K562 (cell line): ENCODE results near the gene PTTG1IP. TPM values are rescaled to one million over a fixed set of nuclear protein-coding genes. Genes with fewer than 3 reads are reported as not detected.
A peak's percentile ranks its signal among the peaks of the same experiment; 100 is the strongest.

Experiments used
- ATAC-seq: fragments of 200-7000 bp; cut with Tn5 transposase; 3 replicates; pipeline ENCODE4 v1.9.1; 2020; ENCODE audit warnings: moderate library complexity
- BruUV-seq: library from RNA; stranded (reverse); fragments of 400-500 nt; replicated peaks from 2 replicates; lab custom pipeline; 2021; lab: Mats Ljungman, UMichigan
- CTCF ChIA-PET: fragments of 300-600 bp; formaldehyde crosslinking; extraction: SDS; loops from one replicate; lab custom pipeline; 2021; ENCODE audit warnings: low intra/inter-chr PET ratio; lab: Yijun Ruan, JAX
- POLR2A ChIA-PET: fragments of 300-600, 350-650 bp; sonication (Branson Sonifier 250); formaldehyde crosslinking; extraction: SDS; loops from one replicate; lab custom pipeline; 2021; ENCODE audit warnings: antibody characterized with exemption, inconsistent platforms; lab: Yijun Ruan, JAX
- DNase-seq, 4 experiments: peaks; one replicate each; pipeline versions ENCODE4 v3.0.0 to v3.0.0-alpha.2; 2011 to 2018; ENCODE audit warnings: low spot score in 3 of 4, mixed read lengths in 3 of 4; ENCODE audit errors: extremely low read depth in 1 of 4
- FAIRE-seq: peaks from 2 replicates; lab custom pipeline; 2011; peaks lifted over from hg19 to GRCh38; lab: Jason Lieb, UNC
- H2AFZ ChIP-seq: 2 replicates; pipeline ENCODE4 v1.6.0; 2011; ENCODE audit warnings: low read depth, low read length, control low read depth, inconsistent platforms
- H3K27ac ChIP-seq: fragments of 200-600 bp; 3 replicates; pipeline ENCODE4 v1.8.0; 2011; ENCODE audit warnings: low read depth, mild to moderate bottlenecking, control low read depth, inconsistent platforms, low read length, moderate library complexity, mixed read lengths; ENCODE audit errors: extremely low read depth
- H3K27me3 ChIP-seq, 2 experiments: fragments of 300-600 bp in 1 of 2; 2 replicates in 1 of 2; 3 replicates in 1 of 2; pipeline versions ENCODE4 v1.6.0 to v1.8.0; 2011; ENCODE audit warnings: inconsistent platforms in 2 of 2, low read length in 2 of 2, mild to moderate bottlenecking in 1 of 2, mixed read lengths in 1 of 2, moderate library complexity in 1 of 2; ENCODE audit not compliant: control insufficient read depth in 2 of 2, insufficient read depth in 2 of 2
- H3K36me3 ChIP-seq: fragments of 300-600 bp; 3 replicates; pipeline ENCODE4 v1.8.0; 2011; ENCODE audit warnings: mild to moderate bottlenecking, low read length, inconsistent platforms; ENCODE audit not compliant: control insufficient read depth, insufficient read depth
- H3K4me1 ChIP-seq, 2 experiments: fragments of 200-600 bp in 1 of 2; replicated peaks in 1 of 2; 2 replicates in 1 of 2; 3 replicates in 1 of 2; pipeline versions ENCODE4 v1.5.1 to v1.8.0; 2011; ENCODE audit warnings: inconsistent platforms in 2 of 2, low read length in 2 of 2, mild to moderate bottlenecking in 1 of 2, mixed read lengths in 1 of 2, moderate library complexity in 1 of 2; ENCODE audit not compliant: control insufficient read depth in 2 of 2, insufficient read depth in 2 of 2
- H3K4me2 ChIP-seq: 2 replicates; pipeline ENCODE4 v1.6.1; 2011; ENCODE audit warnings: low read length, control low read depth, inconsistent platforms, mixed read lengths; ENCODE audit not compliant: insufficient read depth
- H3K4me3 ChIP-seq: fragments of 200-600 bp; sonication (generic), shearing (Covaris generic); 2 replicates; pipeline ENCODE4 v1.5.1; 2016; ENCODE audit warnings: control low read depth, inconsistent platforms
- H3K79me2 ChIP-seq: fragments of 200-600 bp; 3 replicates; pipeline ENCODE4 v1.8.0; 2011; ENCODE audit warnings: low read length, inconsistent platforms; ENCODE audit not compliant: control insufficient read depth, insufficient read depth
- H3K9ac ChIP-seq, 2 experiments: 2 replicates each; pipeline versions ENCODE4 v1.6.0 to v1.6.1; 2011; ENCODE audit warnings: low read depth in 2 of 2, low read length in 2 of 2, control low read depth in 1 of 2, inconsistent platforms in 1 of 2, mild to moderate bottlenecking in 1 of 2, mixed read lengths in 1 of 2; ENCODE audit not compliant: insufficient read depth in 1 of 2
- H3K9me1 ChIP-seq: one replicate; pipeline ENCODE4 v1.6.0; 2011; ENCODE audit warnings: inconsistent platforms, mild to moderate bottlenecking, low read length, moderate library complexity; ENCODE audit not compliant: control insufficient read depth, insufficient read depth
- H3K9me3 ChIP-seq: replicated peaks from 2 replicates; pipeline ENCODE4 v1.5.1; 2011; ENCODE audit warnings: low read depth, low read length, inconsistent platforms; ENCODE audit not compliant: control insufficient read depth, insufficient read depth
- H4K20me1 ChIP-seq: replicated peaks from 2 replicates; pipeline ENCODE4 v1.6.1; 2011; ENCODE audit warnings: low read length, inconsistent platforms, mixed read lengths; ENCODE audit not compliant: control insufficient read depth, insufficient read depth
- CBFA2T2 ChIP-seq: fragments of 450-650 bp; conservative IDR thresholded peaks from 2 replicates; pipeline ENCODE4 v1.6.1; 2017; ENCODE audit warnings: mild to moderate bottlenecking
- HDAC1 ChIP-seq, 2 experiments: fragments of 450-650 bp; IDR thresholded peaks; 2 replicates each; pipeline ENCODE4 v1.6.1; 2016 to 2017; ENCODE audit warnings: inconsistent platforms in 1 of 2, mild to moderate bottlenecking in 1 of 2, moderate library complexity in 1 of 2
- NFXL1 ChIP-seq: fragments of 450-650 bp; formaldehyde crosslinking; IDR thresholded peaks from 2 replicates; pipeline ENCODE4 v1.4.0; 2021; ENCODE audit warnings: mild to moderate bottlenecking
- ZNF583 ChIP-seq: fragments of 250-450 bp; sonication (Bioruptor Pico); IDR thresholded peaks from 2 replicates; pipeline ENCODE4 v1.4.0; 2020
- WGBS: fragments of 100-300 bp; shearing (Covaris generic); methylation state at CpG from one replicate; pipeline ENCODE4 v1.1.6; 2016; ENCODE audit warnings: low coverage, mixed read lengths; ENCODE audit not compliant: insufficient coverage; ENCODE audit errors: missing lambda C conversion rate; 5-methylcytosine and 5-hydroxymethylcytosine counted together
- in situ Hi-C: fragments of 300-500 bp; cut with MboI; formaldehyde crosslinking; loops from 4 replicates; pipeline ENCODE4 v1.15.0; 2018; ENCODE audit warnings: inconsistent platforms, mixed read lengths
- intact Hi-C: fragments of 100-400 bp; cut with micrococcal nuclease; formaldehyde crosslinking; loops from 2 replicates; pipeline ENCODE4 v1.14.2; 2022
- polyA plus RNA-seq, 8 experiments: library from polyadenylated mRNA; depleted of rRNA in 4 of 8; stranded (reverse) in 5 of 8; unstranded in 3 of 8; fragments of >200 nt; fragmentation: Nextera tagmentation in 2 of 8; fragmentation: Illumina TruSeq in 1 of 8; extraction: Ambion mirVana in 2 of 8; extraction: Trizol in 1 of 8; gene quantifications; 2 replicates each; pipeline versions ENCODE4 v1.2.1 to v1.2.3, GENCODE V29; 2011 to 2014; ENCODE audit warnings: inconsistent platforms in 1 of 8, missing spikeins in 1 of 8
- total RNA-seq, 7 experiments: library from RNA; depleted of rRNA in 6 of 7; stranded (reverse); fragments of >200 nt in 6 of 7; fragmentation: Illumina TruSeq in 2 of 7; extraction: Trizol in 2 of 7; gene quantifications; 2 replicates each; pipeline versions ENCODE4 v1.2.1 to v1.2.3, GENCODE V29; 2011 to 2021; ENCODE audit warnings: low replicate concordance in 1 of 7
- TF ChIP-seq, protein P1 (sequence below): fragments of 250-450 bp; sonication (Bioruptor Pico); IDR thresholded peaks from 2 replicates; pipeline ENCODE4 v1.5.0; 2021; ENCODE audit warnings: mild to moderate bottlenecking, moderate library complexity
- TF ChIP-seq, protein P2 (sequence below): IDR thresholded peaks from 2 replicates; pipeline ENCODE4 v1.6.1; 2014; ENCODE audit warnings: antibody characterized with exemption

Gene PTTG1IP
- total and polyA plus RNA-seq, 9 of the 15 experiments (the other 6 are each of a cell fraction or from before 2014, with no cell fraction given) = 5.0 to 99.3 (median 82.4) TPM

DNA sequence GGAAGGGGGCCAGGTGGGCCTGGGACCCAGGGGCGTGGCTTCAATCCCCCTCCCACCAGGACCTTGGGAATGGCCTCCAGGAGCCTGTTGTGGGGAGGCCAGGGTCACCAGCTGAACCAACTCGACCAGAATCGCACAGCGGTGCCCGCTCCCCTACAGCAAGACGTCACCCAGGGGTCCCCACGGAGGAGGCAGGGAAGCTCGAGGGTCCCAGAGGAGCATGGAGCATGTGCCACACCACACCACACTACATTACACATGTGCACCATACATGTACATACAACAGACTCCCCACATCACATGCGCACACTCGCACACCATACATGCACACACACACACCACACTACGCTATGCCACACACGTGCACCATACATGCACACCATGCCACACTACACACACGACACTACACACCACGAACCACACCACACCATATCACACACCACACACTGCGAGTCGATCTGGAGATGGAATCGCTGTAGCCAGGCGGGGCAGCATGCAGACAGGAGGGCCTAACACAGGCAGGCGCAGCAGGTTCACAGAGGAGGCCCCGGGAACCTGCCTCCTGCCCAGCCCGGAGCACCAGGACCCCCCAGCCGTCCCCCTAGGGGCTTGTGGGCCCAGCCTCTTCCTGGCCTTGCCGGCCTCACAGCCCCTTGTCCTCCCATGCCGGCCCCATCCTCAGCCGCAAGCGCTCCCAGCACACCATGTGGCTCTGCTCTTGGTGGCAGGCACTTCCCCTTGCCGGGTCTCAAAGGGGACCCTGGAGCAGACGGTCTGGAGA lies 46.6 kb upstream of the PTTG1IP start:
- H3K27me3 ChIP-seq = peaks cover 41 to 57% of the 10 kb centered on the region in 2 experiments
- no peaks in the 10 kb centered on the region for H3K9me3 ChIP-seq
- H4K20me1 ChIP-seq = 0 out of 2 replicates have a peak, but pooled peaks cover 3% of the 10 kb centered on the region
- TF ChIP-seq CBFA2T2 (no peak), HDAC1 (IDR thresholded peaks at IDR 0.05) (0 out of 4 replicates have a peak, but pooled peaks of 1 of the 2 experiments have one; percentile 20), NFXL1 (CRISPR knock-in tag) (no peak), ZNF583 (CRISPR knock-in tag) (no peak)
- TF ChIP-seq, protein P1, sequence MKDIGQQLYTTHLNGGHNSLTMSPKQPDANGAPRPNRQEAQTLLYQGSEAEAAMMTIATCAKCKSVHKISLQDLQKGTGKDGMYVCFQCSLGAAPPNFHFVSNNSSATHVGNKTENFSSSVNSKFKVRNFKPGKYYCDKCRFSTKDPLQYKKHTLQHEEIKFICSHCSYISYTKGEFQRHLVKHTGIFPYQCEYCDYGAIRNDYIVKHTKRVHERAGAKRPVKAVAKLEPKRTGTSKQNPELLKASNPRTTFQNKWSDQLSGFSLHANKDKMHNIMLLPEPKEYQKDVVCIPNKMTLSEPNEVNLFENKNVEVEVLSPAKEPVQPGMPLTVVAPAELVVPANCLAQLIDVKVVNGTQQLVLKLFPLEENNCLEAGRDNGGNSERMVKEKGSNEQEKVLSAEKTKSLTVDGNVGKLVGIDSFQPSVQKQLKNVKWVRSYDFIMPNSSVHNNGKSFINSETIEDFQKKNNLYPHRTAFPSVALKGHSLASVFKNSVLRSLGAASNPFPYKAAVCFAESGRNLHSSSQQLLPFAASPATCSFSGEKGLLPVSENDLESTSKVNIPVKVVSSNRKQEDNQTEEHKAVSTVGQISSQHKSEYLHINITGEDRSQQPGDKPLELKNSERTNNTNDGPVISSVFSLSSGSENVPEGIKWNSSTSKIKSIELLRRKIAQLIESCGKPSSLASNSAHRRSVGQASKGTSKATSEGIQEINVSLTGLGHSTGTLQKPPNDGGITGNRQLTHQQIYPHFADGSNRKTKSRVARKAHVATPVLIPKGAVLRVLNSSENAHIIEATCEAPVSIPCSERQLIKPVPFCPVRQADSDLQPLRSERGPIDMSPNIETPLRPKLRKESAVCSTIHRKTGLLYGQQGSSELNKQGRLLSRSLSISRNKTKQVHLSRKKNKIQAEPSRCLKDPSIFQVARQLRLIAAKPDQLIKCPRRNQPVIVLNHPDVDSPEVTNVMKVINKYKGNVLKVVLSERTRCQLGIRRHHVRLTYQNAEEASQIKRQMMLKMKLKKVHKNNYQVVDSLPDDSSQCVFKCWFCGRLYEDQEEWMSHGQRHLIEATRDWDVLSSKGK (CRISPR knock-in tag) = no peak
- TF ChIP-seq, protein P2, sequence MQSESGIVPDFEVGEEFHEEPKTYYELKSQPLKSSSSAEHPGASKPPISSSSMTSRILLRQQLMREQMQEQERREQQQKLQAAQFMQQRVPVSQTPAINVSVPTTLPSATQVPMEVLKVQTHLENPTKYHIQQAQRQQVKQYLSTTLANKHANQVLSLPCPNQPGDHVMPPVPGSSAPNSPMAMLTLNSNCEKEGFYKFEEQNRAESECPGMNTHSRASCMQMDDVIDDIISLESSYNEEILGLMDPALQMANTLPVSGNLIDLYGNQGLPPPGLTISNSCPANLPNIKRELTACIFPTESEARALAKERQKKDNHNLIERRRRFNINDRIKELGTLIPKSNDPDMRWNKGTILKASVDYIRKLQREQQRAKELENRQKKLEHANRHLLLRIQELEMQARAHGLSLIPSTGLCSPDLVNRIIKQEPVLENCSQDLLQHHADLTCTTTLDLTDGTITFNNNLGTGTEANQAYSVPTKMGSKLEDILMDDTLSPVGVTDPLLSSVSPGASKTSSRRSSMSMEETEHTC = no peak
- TF ChIP-seq, all 486 proteins: peak for 1
- BruUV-seq = no TSS peak
- H2AFZ ChIP-seq = no peak overlapping the region
- H3K27ac ChIP-seq = no peak overlapping the region; the same call in 2 of the 3 replicates
- H3K4me2 ChIP-seq = no peak overlapping the region
- no peak for FAIRE-seq
- peaks cover 0 to 28% of the 10 kb centered on the region in 2 experiments; a peak in 1 of 5 replicates for H3K4me1 ChIP-seq
- no peak overlapping the region for H3K9ac ChIP-seq
- POLR2A ChIA-PET = interaction anchor here (0.6 to 1.0 kb wide), 2 partner anchors 19 to 20 kb away, joined by 4 to 7 read pairs; no protein-coding TSS in a partner anchor
- no peak for DNase-seq
- H3K36me3 ChIP-seq = no peaks in the 10 kb centered on the region
- no peak overlapping the region for H3K4me3 ChIP-seq
- peak; percentile 24 for ATAC-seq
- in situ Hi-C loops (no loop called here), intact Hi-C loops (loop anchor here (10.0 kb wide), 1 partner anchor 405 kb away; no protein-coding TSS in a partner anchor)
- no peaks in the 10 kb centered on the region for H3K79me2 ChIP-seq
- 18% methylated on average over 27 of the region's 28 CpGs for WGBS
- no peaks in the 10 kb centered on the region for H3K9me1 ChIP-seq
- CTCF ChIA-PET = no interaction called here
